ENCODE data around the gene C19orf47. TPM values are rescaled to one million over a fixed set of nuclear protein-coding genes. Genes with fewer than 3 reads are reported as not detected.

The C19orf47 gene
- total RNA-seq, 1 donor from 2014 or later, result 17.4 TPM

GRCh38 chr19:40390084-40390742 is 42.0 kb upstream of the C19orf47 start, which contains the start of gene HIPK4:
Gene HIPK4, minus strand, starts transcription at chr19:40390181. Its CDS starts 279 bp downstream, at chr19:40389902.
- no peaks in the 10 kb centered on the region for H3K4me1 ChIP-seq
- H3K27me3 ChIP-seq, result no peaks in the 10 kb centered on the region
- no peak for DNase-seq (ENCODE audit: extremely low spot score in 2 of 2)
- no peaks in the 10 kb centered on the region for H3K9me3 ChIP-seq
- intact Hi-C loops (cut with DNase I), result no loop called here
- no peak for TF ChIP-seq POLR2A (IDR thresholded peaks at IDR 0.05)
- no peak for TF ChIP-seq POLR2AphosphoS5 (IDR thresholded peaks at IDR 0.05; ENCODE audit: insufficient read depth in 1 of 2, low read depth in 1 of 2)
- TF ChIP-seq CTCF (IDR thresholded peaks at IDR 0.05), result no peak
- no peaks in the 10 kb centered on the region for H3K36me3 ChIP-seq
- H3K4me3 ChIP-seq, result no peak within 1 kb of the TSS
- H3K27ac ChIP-seq, result no peak within 1 kb of the TSS

- Histone ChIP-seq H3K27ac (no peak overlapping the region), H3K9me3 (no peaks in the 10 kb centered on the region), H3K4me3 (no peak overlapping the region), H3K36me3 (no peaks in the 10 kb centered on the region), H3K27me3 (no peaks in the 10 kb centered on the region), H3K4me1 (no peaks in the 10 kb centered on the region)
- no peak for DNase-seq (ENCODE audit: extremely low spot score in 2 of 2)
- intact Hi-C loops (cut with DNase I), result no loop called here
- TF ChIP-seq CTCF (IDR thresholded peaks at IDR 0.05), result no peak
- no peak for TF ChIP-seq POLR2A (IDR thresholded peaks at IDR 0.05)
- TF ChIP-seq POLR2AphosphoS5 (IDR thresholded peaks at IDR 0.05; ENCODE audit: insufficient read depth in 1 of 2, low read depth in 1 of 2), result no peak
These were observed 41.3 kb upstream of the C19orf47 start for GRCh38 chr19:40389404-40390083.

GRCh38 chr19:40388481-40388880 is 40.3 kb upstream of the C19orf47 start:
- intact Hi-C loops (cut with DNase I), result no loop called here
- H3K36me3 ChIP-seq, result no peaks in the 10 kb centered on the region
- H3K4me3 ChIP-seq, result no peak overlapping the region
- H3K27me3 ChIP-seq, result no peaks in the 10 kb centered on the region
- no peak overlapping the region for H3K27ac ChIP-seq
- no peak for DNase-seq (ENCODE audit: extremely low spot score in 2 of 2)
- no peaks in the 10 kb centered on the region for H3K9me3 ChIP-seq
- TF ChIP-seq POLR2A (IDR thresholded peaks at IDR 0.05), result no peak
- TF ChIP-seq CTCF (IDR thresholded peaks at IDR 0.05), result no peak
- no peak for TF ChIP-seq POLR2AphosphoS5 (IDR thresholded peaks at IDR 0.05; ENCODE audit: insufficient read depth in 1 of 2, low read depth in 1 of 2)
- no peaks in the 10 kb centered on the region for H3K4me1 ChIP-seq

- no peaks in the 10 kb centered on the region for H3K9me3 ChIP-seq
- H3K4me3 ChIP-seq, result no peak overlapping the region
- intact Hi-C loops (cut with DNase I), result no loop called here
- no peak for DNase-seq (ENCODE audit: extremely low spot score in 2 of 2)
- no peak for TF ChIP-seq POLR2AphosphoS5 (IDR thresholded peaks at IDR 0.05; ENCODE audit: insufficient read depth in 1 of 2, low read depth in 1 of 2)
- no peak for TF ChIP-seq CTCF (IDR thresholded peaks at IDR 0.05)
- TF ChIP-seq POLR2A (IDR thresholded peaks at IDR 0.05), result no peak
- no peak overlapping the region for H3K27ac ChIP-seq
- no peaks in the 10 kb centered on the region for H3K4me1 ChIP-seq
- H3K36me3 ChIP-seq, result no peaks in the 10 kb centered on the region
- no peaks in the 10 kb centered on the region for H3K27me3 ChIP-seq
These were observed 39.0 kb upstream of the C19orf47 start for GRCh38 chr19:40387155-40387554.

Data from vagina (tissue), 2 donors.